Brain pericyte (primary cell): ENCODE measurements around the gene COL15A1.

Experiments used
- DNase-seq: peaks from one replicate; pipeline ENCODE4 v3.0.0-alpha.2; 2012; ENCODE audit warnings: low read depth, low spot score

Gene COL15A1

DNA sequence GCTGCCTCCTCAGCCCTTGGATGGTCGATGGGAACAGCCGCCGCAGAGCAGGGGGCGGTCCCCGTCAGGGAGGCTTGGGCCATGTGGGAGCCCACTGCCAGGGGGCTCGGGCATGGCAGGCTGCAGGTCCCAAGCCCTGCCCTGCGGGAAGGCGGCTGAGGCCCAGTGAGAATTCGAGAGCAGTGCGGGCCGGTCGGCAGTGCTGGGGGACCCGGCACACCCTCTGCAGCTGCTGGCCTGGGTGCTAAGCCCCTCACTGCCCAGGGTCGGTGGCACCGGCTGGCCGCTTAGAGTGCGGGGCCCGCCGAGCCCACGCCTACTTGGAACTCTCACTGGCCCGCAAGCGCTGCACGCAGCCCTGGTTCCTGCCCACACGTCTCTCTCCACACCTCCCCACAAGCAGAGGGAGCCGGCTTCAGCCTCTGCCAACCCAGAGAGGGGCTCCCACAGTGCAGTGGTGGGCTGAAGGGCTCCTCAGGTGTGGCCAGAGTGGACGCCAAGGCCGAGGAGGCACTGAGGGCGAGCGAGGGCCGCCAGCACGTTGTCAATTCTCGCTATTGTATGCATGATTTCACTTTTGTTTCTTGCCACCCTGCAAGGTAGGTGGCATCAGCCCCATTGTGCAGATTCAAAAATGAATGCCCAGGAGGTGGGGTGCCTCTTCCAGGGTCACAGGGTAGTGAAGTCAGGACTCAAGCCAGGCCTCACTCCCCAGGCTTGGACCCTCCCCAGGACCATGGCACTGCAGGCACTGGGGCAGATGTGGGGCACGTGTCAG is 48.6 kb downstream of the COL15A1 start:
- DNase-seq, result no peak

DNA sequence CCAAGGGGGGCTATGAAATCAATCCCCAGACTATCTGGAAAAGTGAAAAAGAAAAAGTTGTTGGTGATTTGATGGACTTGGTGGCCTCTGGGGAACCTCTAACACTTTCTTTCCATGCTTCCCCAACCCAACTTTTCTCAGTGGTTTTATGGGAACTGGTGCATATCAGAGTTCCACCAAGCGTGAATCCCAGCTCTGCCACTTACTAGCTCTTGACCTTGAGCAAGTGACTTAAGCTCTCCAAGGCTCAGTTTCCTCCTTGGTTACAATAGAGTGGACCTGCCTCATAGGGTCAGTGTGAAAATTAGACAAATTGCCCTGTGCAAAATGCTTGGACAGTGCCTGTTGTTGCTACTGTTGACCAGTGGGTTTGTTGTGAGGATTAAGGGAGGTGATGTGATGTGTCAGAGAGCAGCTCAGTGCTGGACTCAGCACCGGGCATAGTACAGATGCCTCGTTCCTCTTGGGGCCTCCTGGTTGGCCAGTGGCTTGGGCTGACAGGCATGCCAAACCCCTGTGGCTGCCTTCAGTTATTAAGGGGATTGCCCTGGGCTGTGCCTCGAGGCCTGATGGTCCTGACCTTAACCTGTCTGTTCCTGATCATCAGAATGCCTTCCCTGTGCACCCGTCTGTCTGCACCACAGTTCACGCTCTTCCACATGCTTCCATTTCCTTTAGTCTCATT is 49.3 kb downstream of the COL15A1 start:
- DNase-seq, result no peak

DNA sequence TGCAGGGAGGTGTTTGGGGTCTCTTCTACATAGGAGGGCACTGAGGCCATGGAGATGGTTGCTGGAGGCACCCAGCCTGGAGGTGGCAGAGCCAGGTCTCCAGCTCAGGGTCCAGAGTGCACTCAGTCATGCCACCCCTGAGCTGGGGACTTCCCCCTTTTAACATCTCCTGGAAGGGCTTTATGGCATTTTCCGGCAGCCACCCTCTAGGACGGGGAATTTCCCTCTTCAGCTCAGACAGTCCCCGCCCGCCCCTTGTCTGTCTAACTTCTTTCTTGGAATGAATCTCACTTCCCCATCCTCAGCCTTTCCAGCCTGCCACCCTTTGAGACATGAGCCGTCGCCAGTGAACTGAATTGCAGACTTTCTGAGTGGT is 49.9 kb downstream of the COL15A1 start:
- DNase-seq, result no peak

DNA sequence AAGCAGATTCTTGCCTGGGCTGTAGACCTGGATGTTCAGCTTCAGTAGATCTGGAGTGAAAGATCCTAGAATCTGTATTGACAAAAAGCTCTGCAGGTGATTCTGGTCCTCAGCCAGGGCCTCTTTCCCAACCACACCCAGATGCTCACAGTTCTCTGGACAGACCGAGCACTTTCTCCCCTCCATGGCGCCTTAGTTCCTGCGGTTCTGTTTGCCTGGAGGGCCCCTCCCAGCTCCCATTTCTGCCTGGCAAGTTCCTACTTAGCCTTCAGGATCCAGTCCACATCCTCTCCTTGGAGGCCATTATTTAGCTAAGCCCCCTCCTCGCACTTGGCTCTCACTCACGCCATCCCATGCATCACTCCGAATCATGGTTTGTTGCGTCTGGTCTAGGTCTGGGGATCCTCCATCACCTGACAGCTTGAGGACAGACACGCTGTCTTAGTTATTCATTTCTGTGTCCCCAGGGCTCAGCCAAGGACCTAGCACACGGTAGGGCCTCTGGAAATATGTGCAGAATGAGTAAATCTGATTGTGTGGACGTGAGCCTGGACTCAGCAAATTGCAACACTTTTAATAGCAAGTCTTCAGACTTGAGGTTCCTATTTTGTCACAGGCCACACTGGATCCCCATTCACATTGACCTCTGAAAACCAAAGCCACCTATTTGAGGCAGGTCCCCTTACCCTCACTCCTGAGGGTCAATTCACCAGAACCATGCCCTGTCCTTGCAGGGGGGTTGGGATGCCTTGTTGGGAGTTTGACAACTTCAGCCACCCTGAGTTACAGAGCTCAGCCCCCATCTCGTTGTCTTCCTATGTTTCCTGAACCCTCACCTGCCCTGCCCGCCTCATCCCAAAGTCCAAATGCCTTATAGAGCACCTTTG is 50.7 kb downstream of the COL15A1 start:
- no peak for DNase-seq

DNA sequence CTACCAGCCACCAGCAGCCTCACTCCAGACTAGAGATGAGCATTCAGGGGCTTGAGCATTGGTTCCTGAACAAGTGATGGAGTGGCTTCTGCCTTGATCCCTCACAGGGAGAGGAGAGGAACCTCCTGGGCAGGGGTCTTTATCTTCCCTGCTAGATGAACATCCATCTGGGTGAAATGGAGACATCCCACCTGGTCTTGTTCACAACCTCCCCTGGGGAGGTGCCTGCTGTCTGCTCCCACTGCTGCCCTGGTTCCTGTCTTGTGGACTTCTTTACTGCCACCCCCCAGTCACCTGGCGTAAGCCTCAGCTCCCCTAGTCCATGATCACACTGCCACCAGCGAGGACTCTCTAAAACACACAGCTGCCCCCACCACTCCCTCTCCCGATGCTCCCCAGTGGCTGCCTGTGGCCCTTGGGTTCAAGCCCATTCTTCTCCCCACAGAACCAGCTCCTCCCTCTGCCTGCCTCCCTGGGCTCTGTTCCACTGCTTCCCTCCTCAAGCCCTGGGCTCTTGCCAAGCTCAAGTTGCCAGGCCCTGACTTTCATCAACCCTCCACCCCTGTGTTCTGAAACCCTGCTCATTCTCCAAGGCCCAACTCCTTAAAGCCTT is 51.5 kb downstream of the COL15A1 start:
- DNase-seq, result no peak

DNA sequence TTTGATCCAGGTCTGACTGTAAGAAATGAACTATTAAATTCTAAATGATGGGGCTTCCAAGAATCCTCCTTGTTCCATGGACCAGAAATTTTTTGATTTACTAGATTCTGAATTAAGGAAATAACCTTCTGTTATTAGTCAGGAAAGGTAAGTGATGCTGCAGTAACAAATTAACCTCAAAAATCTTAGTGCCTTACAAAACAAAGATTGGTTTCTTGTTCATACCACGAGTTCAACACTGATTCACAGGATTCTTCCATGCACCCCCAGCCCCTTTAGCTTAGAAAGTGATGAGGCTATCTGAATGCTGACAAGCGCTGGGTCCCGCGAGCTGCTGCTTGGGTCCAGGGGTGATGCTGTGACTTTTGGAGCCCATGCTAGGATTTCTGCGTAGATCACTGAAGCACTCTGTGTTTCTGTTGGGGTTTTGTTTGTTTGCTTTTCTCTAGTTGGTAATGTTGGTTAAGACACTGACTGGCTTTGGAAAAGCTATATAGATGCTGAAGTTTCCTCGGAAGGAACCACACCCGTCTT is 52.3 kb downstream of the COL15A1 start:
- no peak for DNase-seq

DNA sequence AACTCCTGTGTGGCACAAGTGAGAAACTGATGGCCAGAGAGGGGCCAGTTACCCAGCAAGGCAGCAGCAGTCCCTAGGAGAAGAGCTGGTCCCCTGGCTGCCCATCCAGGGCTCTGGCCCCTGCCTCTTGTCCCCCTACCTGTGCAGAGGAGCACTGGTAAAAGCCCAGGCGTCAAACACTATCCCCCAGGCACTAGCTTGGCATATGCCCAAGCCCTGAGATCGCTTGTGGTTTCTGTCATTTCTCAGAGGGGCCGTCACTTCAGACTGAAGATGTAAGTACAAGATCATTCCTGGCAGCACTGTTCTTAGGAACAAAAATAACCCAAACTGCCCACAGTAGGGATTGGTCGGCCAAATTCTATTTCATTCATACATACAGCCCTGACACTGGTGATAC is 53.9 kb downstream of the COL15A1 start:
- DNase-seq, result peak; percentile 37

DNA sequence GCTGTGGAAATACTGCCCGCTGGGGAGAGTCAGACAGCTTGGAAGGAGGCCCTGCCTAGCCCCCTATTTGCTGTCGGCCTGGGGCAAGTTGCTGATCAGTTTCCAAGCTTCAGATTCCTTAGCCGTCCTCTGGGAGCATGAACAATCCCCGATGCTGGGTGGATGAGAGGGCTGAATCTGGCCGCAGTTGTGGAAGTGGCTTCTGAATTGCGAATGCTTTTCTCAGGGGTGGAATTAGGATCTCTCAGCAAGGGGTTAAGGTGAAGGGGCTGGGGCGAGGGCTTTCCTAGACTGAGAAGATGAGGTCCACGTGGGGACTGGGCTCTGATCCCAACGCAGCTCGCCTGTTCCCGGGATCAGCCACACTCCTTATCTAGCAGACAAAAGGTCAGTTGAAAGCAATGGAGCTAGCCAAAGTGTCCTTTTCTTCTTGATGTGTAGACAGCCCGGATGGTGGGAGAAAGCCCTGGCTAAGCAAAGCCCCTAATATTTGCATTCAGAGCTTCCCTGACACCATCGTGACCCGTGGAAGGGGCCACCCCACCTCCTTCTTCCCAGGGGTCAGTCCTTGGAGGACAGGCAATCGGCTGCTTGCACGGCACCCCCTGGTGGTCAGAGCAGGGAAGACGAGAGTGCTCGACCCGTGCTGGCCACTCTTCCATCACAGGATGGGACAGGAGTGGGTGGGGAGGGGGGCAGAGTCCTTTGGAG is 54.9 kb downstream of the COL15A1 start:
- peak; percentile 18 for DNase-seq

DNA sequence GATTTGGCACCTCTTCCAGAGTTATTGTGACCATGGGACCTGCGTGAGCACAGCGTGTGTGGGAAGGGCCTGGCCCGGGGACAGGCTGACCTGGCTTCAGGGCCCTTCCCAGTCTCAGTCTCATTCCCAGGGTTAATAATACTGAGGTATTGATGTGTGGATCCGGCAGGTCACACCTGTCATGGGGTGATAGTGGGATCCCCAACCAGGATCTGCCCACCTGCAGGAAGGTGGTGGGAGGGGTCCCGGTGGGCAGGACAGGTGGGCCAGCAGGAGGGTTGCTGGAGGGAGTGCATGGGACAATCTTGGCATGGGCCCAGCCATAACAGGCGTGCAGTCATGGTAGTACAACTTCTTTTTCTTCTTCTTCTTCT is 55.4 kb downstream of the COL15A1 start:
- no peak for DNase-seq

DNA sequence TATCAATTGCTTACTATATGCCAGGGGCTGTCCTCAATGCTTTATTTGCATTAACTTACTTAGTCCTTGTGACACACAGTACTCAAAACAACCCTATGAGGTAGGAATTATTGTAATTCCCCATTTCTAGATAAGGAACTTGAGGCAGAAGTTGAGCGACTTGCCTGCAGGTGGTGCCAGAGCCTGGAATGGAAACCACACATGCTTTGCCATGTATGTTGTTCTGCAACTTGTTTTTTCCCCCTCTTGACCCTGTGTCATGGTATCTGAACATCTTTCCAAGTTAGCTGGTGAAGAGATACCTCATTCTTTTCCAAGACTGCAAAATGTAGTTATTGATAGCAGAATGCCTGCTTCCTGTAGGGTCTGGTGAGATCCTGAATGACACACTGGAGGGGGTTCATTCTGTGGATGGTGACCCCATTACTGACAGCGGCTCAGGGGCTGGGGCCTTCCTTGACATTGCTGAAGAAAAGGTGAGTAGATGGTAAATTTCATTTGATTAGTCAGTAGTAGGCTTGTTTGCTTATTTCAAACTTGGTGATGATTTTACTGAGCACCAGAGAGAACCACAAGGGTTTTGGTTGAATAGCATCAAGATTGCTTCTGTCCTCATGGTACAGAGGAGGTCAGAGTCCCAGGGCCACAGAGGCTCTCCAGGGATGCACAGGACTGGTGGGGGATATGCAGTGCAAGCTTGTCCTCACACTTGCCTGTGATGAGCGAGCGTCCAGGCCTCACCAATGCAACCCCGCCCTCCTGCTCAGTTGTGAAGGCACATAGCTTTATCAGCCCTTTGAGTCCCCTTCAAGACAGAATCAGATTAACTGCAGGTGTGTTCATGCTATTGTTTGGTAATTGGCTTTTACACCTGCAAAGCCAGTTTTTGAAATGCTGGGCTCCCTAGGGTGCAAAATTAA is 57.0 kb downstream of the COL15A1 start:
- no peak for DNase-seq

DNA sequence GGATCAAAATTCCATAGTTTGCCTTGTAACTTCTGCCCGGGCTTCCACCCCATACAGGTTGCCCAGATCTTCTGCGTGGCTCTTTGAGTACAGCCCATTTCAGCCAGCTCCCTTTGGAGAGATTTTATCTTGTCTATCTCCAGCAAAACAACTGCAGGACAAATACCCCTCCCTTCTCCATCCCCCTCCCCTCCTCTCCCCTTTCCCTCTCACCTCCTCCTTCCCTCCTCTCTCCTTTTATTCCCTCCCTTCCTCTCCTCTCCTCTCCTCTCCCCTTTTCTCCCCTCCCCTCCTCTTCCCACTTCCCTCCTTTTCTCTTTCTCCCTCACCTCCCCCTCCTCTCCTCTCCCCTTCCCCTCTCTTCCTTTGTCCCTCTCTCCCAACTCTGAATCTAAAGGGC is 58.2 kb downstream of the COL15A1 start:
- no peak for DNase-seq

DNA sequence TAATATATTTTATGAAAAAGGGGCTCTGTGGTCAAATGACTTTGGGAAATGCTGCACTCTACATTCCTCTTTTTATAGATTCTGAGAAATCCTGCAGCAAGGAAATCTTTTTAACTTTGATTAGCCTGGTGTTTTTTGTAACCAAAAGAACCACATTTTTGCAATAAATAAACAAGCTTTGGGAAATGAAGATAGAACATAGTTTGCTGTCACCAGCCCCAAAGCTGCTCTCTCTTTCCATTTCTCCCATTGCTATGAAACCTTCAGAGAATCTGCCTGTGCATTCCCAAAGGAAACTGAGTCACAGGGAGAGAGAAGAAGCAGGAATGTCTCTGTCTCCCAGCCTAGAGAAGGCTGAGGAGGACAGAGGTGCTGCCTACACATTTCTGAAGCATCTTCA is 59.0 kb downstream of the COL15A1 start:
- no peak for DNase-seq

DNA sequence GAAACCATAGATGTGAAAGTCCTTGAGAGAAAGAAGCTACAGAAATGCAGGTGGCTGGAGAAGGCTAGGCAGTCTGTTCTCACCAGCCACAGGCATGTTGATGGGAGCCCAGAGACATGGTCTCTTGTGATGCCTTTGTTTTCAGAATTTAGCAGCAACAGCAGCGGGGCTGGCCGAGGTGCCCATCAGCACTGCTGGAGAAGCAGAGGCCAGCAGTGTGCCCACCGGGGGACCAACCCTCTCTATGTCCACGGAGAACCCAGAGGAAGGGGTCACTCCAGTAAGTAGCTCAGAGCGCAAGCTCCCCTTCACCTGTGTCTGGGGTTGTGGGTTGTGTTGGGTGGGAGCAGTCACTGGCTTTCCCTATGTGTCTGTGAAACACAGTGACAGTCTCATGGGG is 59.6 kb downstream of the COL15A1 start:
- no peak for DNase-seq

DNA sequence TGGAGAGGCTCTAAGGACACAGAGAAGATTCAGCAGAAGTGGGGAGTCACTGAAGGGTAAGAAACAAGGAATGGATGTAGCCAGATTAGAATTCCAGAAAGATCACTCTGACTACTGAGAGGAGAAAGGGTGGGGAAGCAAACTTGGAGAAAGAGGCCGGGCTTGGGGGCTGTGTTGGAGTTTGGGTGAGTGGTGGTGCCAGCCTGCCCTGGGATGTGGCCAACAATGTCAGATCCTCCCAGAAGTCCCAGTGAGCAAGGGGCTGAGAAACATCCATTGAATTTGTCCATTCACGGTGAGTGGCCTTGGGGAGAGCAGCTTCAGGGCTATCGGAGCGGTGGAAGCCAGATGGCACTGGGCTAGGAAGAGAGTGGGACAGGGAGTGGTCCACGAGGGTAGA is 60.4 kb downstream of the COL15A1 start:
- DNase-seq, result no peak

DNA sequence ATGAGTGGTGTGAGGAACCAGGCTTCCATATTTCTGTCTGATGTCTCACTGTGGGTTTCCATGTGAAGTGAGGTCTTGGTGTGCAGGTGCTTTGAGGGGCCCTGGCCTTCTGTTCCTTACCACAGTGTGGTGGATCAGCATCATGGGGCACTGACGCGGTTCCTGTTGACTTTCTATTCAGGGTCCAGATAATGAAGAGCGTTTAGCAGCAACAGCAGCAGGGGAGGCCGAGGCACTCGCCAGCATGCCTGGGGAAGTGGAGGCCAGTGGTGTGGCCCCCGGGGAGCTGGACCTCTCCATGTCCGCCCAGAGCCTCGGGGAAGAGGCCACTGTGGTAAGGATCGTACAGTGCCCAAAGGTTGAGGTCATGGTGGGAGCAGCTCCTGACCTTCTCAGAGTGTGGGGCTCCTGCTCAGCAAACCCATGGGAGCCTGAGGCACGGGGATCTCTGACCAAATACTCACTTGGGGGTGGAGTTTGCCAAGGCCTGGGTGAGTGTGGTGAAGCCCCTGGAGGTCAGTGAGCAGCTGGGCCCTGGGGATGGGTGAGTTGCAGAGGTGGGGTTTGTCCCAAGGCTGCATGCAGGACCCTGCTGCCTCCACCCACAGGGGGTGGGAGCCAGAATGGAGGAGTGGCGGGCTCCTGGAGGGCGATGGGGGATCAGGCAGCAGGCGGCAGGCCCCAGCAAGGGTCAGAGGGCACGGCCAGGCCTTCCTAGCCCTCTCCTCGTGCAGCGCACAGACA is 61.2 kb downstream of the COL15A1 start:
- DNase-seq, result no peak

DNA sequence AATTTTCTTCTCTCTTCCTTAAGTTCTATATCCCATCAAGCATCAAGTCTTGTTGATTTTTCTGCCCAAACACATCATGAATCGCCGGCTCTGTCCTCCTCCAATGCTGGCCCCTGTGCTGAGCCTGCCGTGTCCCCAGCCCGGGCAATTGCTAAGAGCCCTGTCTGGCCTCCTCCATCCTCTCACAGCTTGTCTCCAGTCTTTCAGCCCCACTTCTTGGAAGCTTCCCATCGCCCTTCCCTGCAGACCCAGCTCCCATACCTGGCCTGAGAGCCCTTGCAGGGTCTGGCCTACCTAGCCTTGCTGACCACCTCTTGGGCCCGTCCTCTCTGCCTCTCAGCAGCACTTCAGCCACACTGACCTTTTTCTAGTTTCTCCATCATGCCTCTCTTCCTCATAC is 61.9 kb downstream of the COL15A1 start:
- no peak for DNase-seq

DNA sequence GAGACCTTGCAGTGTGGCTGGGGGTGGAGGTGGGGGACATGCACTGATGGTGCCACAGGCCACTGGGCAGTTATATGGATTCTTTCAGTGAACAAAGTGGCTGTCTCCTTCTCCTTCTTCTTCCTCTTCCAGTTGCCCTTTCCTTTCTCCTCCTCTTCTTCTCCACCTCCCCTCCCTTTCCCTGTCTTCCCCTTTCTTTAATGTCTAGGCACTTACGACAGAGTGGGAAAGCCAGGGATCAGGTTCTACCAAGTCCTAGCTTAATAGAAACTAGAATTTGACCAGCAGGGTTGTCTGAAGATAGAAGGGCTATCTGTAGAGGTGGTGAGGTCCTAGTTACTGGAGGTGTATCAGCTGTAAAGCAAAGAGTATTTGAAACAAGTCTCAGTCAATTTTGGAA is 62.8 kb downstream of the COL15A1 start:
- DNase-seq, result no peak

DNA sequence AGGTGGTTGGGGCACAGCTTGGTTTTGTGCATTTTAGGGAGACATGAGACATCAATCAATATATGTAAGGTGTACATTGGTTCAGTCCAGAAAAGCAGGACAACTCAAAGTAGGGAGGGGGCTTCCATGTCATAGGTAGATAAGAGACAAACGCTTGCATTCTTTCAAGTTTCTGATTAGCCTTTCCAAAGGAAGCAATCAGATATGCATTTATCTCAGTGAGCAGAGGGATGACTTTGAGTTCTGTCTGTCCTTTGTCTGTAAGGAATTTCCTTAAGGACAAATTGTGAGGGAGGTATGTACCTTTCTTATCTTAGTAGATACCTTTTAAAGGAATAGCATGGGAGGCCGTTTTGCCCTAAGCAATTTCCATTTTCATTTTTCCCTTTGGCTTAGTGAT is 63.3 kb downstream of the COL15A1 start:
- DNase-seq, result no peak

DNA sequence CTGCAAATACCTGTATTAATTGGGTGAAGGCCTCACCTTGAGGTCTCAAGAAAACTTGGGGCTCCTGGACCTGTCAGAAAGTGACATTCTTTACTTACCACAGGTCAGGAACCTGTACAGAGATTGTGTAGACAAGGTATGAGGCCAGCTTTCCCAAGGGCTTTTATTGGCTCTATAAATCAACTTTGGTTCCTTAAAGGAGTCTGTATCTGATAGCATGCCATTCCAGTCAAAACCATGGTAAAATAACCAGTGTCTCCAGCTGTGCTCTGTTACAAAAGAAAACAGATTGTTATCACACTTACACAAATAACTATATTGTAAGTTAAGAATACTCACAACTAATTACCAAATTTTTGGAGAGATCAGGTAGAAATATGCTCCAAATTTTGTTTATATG is 64.5 kb downstream of the COL15A1 start:
- no peak for DNase-seq
